PC-9 (cell line): Measurements from ENCODE around the gene CFAP74. TPM values are rescaled to one million over a fixed set of nuclear protein-coding genes. Genes with fewer than 3 reads are reported as not detected.

ENCODE experiments used
- BruUV-seq: library from RNA; stranded (reverse); fragments of 400-500 nt; replicated peaks from 2 replicates; lab custom pipeline; 2021; lab: Mats Ljungman, UMichigan
- CTCF ChIA-PET: fragments of 300-600 bp; sonication (Branson Sonifier 250); formaldehyde crosslinking; loops from one replicate; lab custom pipeline; 2022; ENCODE audit warnings: antibody characterized with exemption; lab: Charles Lee
- POLR2A ChIA-PET: fragments of 300-600 bp; sonication (Branson Sonifier 250); formaldehyde crosslinking; loops from one replicate; lab custom pipeline; 2022; ENCODE audit warnings: antibody characterized with exemption; ENCODE audit not compliant: unreplicated experiment; lab: Charles Lee
- DNase-seq, 2 experiments: peaks; one replicate each; pipeline versions ENCODE4 v3.0.0 to v3.0.0-alpha.2; 2015 to 2022; ENCODE audit warnings: mixed read lengths in 1 of 2
- H2AFZ ChIP-seq: fragments of 200-600 bp; sonication (generic); 2 replicates; pipeline ENCODE4 v1.8.1; 2017; ENCODE audit warnings: antibody characterized with exemption
- H3F3A ChIP-seq: fragments of 200-600 bp; sonication (generic); 2 replicates; pipeline ENCODE4 v1.8.1; 2017; ENCODE audit warnings: antibody characterized with exemption, mild to moderate bottlenecking, low read depth; ENCODE audit not compliant: insufficient read depth
- H3K27ac ChIP-seq: fragments of 200-600 bp; sonication (generic); 2 replicates; pipeline ENCODE4 v1.6.1; 2016; ENCODE audit warnings: mixed run types
- H3K27me3 ChIP-seq: fragments of 200-600 bp; sonication (generic); 2 replicates; pipeline ENCODE4 v1.6.1; 2016; ENCODE audit warnings: low read depth, mixed run types; ENCODE audit not compliant: insufficient read depth
- H3K36me3 ChIP-seq: fragments of 200-600 bp; sonication (generic); 2 replicates; pipeline ENCODE4 v1.6.1; 2016; ENCODE audit warnings: low read depth, mixed run types
- H3K4me1 ChIP-seq: fragments of 200-600 bp; sonication (generic); replicated peaks from 2 replicates; pipeline ENCODE4 v1.6.1; 2016; ENCODE audit warnings: mixed run types; ENCODE audit not compliant: insufficient read depth
- H3K4me2 ChIP-seq: fragments of 200-600 bp; sonication (generic); 2 replicates; pipeline ENCODE4 v1.6.1; 2017; ENCODE audit warnings: mixed run types
- H3K4me3 ChIP-seq: fragments of 200-600 bp; sonication (generic); 2 replicates; pipeline ENCODE4 v1.6.1; 2016; ENCODE audit warnings: mixed run types
- H3K79me2 ChIP-seq: fragments of 200-600 bp; sonication (generic); 2 replicates; pipeline ENCODE4 v1.6.1; 2017; ENCODE audit warnings: low read depth, mixed run types
- H3K9me2 ChIP-seq: fragments of 200-600 bp; sonication (generic); 2 replicates; pipeline ENCODE4 v1.8.1; 2017; ENCODE audit warnings: mild to moderate bottlenecking; ENCODE audit not compliant: insufficient read depth
- H3K9me3 ChIP-seq: fragments of 200-600 bp; sonication (generic); 2 replicates; pipeline ENCODE4 v1.8.1; 2016; ENCODE audit warnings: low read depth; ENCODE audit not compliant: insufficient read depth
- H4K20me1 ChIP-seq: fragments of 200-600 bp; sonication (generic); 2 replicates; pipeline ENCODE4 v1.8.1; 2017; ENCODE audit not compliant: insufficient read depth
- CTCF ChIP-seq: fragments of 200-600 bp; sonication (generic); conservative IDR thresholded peaks from 2 replicates; pipeline ENCODE4 v1.6.1; 2017; ENCODE audit warnings: mixed run types, antibody characterized with exemption, mild to moderate bottlenecking, moderate library complexity
- EZH2 ChIP-seq: fragments of 200-600 bp; sonication (generic); IDR thresholded peaks from 2 replicates; pipeline ENCODE4 v1.8.0; 2017; ENCODE audit warnings: antibody characterized with exemption, low read depth
- intact Hi-C: fragments of 100-400 bp; cut with micrococcal nuclease; formaldehyde crosslinking; loops from one replicate; pipeline ENCODE4 v1.10.0; 2022; ENCODE audit not compliant: unreplicated experiment
- total RNA-seq: library from RNA; stranded (reverse); gene quantifications from 2 replicates; pipeline ENCODE4 v1.2.3, GENCODE V29; 2021

The CFAP74 gene
- total RNA-seq, 1 experiment from 2014 or later: 2.8 TPM

DNA sequence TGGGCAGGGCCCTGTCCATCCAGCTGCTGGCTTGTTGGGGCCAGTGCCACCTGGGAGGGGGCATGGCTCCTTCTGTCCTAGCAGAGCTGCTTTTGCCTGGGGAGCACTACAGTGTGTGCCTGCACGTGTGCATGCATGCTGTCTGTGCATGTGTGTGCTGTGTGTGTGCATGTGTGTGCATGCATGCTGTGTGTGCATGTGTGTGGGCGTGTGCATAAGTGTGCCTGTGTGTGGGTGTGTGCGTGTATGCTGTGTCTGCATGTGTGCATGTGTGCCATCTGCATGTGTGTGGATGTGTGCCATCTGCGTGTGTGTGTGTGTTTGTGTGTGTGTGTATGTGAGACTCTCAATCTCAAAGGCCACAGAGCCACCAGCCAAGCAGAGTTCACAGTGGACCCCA, 38.3 kb upstream of the CFAP74 start:
- intact Hi-C loops: no loop called here
- POLR2A ChIA-PET: no interaction called here
- H3K9me2 ChIP-seq: no peaks in the 10 kb centered on the region
- no peaks in the 10 kb centered on the region for H3K9me3 ChIP-seq
- H2AFZ ChIP-seq: no peak overlapping the region
- no TSS peak for BruUV-seq
- peaks cover 12% of the 10 kb centered on the region; the same call in 1 of the 2 replicates for H3F3A ChIP-seq
- H3K36me3 ChIP-seq: no peaks in the 10 kb centered on the region
- H4K20me1 ChIP-seq: no peaks in the 10 kb centered on the region
- H3K4me1 ChIP-seq: no peaks in the 10 kb centered on the region
- no peak overlapping the region for H3K27ac ChIP-seq
- CTCF ChIA-PET: no interaction called here
- H3K4me3 ChIP-seq: no peak overlapping the region
- TF ChIP-seq CTCF (no peak), EZH2 (no peak)
- H3K79me2 ChIP-seq: no peaks in the 10 kb centered on the region
- peaks cover 48% of the 10 kb centered on the region for H3K27me3 ChIP-seq
- no peak overlapping the region for H3K4me2 ChIP-seq
- DNase-seq: no peak

DNA sequence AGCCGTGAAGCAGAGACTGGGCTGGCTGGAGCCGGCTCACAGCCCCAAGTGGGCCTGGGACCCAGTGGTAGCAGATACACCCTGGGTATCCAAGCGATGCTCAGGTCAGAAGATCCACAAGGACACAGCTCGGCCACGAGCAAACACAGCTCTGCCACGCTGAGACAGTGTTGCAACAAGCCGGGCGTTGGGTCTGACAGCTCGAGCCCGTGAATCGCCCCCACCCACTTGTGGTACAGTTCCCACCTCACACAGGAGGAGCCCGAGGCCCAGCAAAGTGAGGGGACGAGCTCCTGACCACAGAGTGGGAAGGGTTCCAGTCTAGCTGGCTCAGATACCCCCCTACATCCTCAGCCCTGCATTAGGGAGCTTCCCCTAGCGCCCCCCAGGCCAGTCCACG, 37.7 kb upstream of the CFAP74 start:
- Histone ChIP-seq H3K9me2 (no peaks in the 10 kb centered on the region), H3K4me1 (no peaks in the 10 kb centered on the region), H3K36me3 (no peaks in the 10 kb centered on the region), H3K9me3 (no peaks in the 10 kb centered on the region), H3K4me2 (no peak overlapping the region), H3K79me2 (no peaks in the 10 kb centered on the region), H4K20me1 (no peaks in the 10 kb centered on the region), H3K27me3 (peaks cover 52% of the 10 kb centered on the region), H3K4me3 (no peak overlapping the region), H3K27ac (no peak overlapping the region), H3F3A (peaks cover 12% of the 10 kb centered on the region; the same call in 1 of the 2 replicates), H2AFZ (no peak overlapping the region)
- POLR2A ChIA-PET: no interaction called here
- DNase-seq: no peak
- CTCF ChIA-PET: interaction anchor here (0.6 kb wide), 1 partner anchor 1379 kb away, joined by 3 read pairs; no protein-coding TSS in a partner anchor
- intact Hi-C loops: no loop called here
- TF ChIP-seq EZH2 (no peak), CTCF (no peak)
- no TSS peak for BruUV-seq

DNA sequence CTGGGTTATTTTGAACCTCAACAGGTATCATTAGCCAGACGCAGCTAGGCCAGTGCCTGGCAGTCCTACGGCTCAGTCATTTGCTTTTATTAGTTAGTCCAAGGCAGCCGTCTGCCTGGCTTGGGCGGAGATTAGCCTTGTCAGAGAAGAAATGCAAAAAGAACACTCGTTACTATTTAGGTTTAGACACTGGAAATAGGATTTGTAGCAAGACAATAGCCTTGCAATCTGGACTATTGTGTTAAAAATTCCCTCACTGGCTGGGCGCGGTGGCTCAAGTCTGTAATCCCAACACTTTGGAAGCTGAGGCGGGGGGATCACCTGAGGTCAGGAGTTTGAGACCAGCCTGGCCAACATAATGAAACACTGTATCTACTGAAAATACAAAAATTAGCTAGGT, 35.7 kb upstream of the CFAP74 start:
- no peak overlapping the region for H3K27ac ChIP-seq
- H3K4me1 ChIP-seq: no peaks in the 10 kb centered on the region
- H4K20me1 ChIP-seq: no peaks in the 10 kb centered on the region
- no TSS peak for BruUV-seq
- no peak overlapping the region for H3K4me2 ChIP-seq
- no peaks in the 10 kb centered on the region for H3K36me3 ChIP-seq
- POLR2A ChIA-PET: no interaction called here
- H2AFZ ChIP-seq: no peak overlapping the region
- CTCF ChIA-PET: no interaction called here
- intact Hi-C loops: no loop called here
- DNase-seq: no peak
- H3K9me3 ChIP-seq: no peaks in the 10 kb centered on the region
- H3K79me2 ChIP-seq: no peaks in the 10 kb centered on the region
- H3K4me3 ChIP-seq: no peak overlapping the region
- H3F3A ChIP-seq: no peaks in the 10 kb centered on the region
- H3K27me3 ChIP-seq: peaks cover 71% of the 10 kb centered on the region
- TF ChIP-seq CTCF (no peak), EZH2 (no peak)
- H3K9me2 ChIP-seq: no peaks in the 10 kb centered on the region
